SU-DHL-6 (cell line): ENCODE data around the gene FBXO2.

Experiments used
- EZH2phosphoT487 ChIP-seq: fragments of 200-600 bp; sonication (generic), shearing (Covaris generic); conservative IDR thresholded peaks from 2 replicates; pipeline ENCODE4 v1.6.1; 2018; ENCODE audit warnings: mild to moderate bottlenecking, antibody characterized with exemption, low read length, moderate library complexity, mixed read lengths
- TF ChIP-seq, protein P1 (sequence below): fragments of 200-600 bp; sonication (generic); IDR thresholded peaks from one replicate; pipeline ENCODE4 v1.5.1; 2017; ENCODE audit warnings: antibody characterized with exemption, mild to moderate bottlenecking, low read length, moderate library complexity; ENCODE audit not compliant: insufficient read depth, poor library complexity, severe bottlenecking

- TF ChIP-seq, protein P1, sequence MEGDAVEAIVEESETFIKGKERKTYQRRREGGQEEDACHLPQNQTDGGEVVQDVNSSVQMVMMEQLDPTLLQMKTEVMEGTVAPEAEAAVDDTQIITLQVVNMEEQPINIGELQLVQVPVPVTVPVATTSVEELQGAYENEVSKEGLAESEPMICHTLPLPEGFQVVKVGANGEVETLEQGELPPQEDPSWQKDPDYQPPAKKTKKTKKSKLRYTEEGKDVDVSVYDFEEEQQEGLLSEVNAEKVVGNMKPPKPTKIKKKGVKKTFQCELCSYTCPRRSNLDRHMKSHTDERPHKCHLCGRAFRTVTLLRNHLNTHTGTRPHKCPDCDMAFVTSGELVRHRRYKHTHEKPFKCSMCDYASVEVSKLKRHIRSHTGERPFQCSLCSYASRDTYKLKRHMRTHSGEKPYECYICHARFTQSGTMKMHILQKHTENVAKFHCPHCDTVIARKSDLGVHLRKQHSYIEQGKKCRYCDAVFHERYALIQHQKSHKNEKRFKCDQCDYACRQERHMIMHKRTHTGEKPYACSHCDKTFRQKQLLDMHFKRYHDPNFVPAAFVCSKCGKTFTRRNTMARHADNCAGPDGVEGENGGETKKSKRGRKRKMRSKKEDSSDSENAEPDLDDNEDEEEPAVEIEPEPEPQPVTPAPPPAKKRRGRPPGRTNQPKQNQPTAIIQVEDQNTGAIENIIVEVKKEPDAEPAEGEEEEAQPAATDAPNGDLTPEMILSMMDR = no peak
- TF ChIP-seq EZH2phosphoT487 = no peak
Observed at GRCh38 chr1:11678442-11678841, 24.2 kb upstream of the FBXO2 start.
